H9 (cell line): ENCODE measurements around the gene AMPH. TPM values are rescaled to one million over a fixed set of nuclear protein-coding genes. Genes with fewer than 3 reads are reported as not detected.

ENCODE experiments used
- DNase-seq: peaks from one replicate; pipeline ENCODE4 v3.0.0-alpha.2; 2017
- H2AFZ ChIP-seq: one replicate; pipeline ENCODE4 v1.6.1; 2013; ENCODE audit warnings: mild to moderate bottlenecking, low read length, control low read depth, moderate library complexity
- H2AK5ac ChIP-seq: 2 replicates; pipeline ENCODE4 v1.6.1; 2013; ENCODE audit warnings: low read length, control low read depth, mixed read lengths; ENCODE audit not compliant: insufficient read length
- H2BK120ac ChIP-seq: one replicate; pipeline ENCODE4 v1.6.1; 2013; ENCODE audit warnings: low read depth, mild to moderate bottlenecking, low read length, control low read depth, inconsistent platforms; ENCODE audit not compliant: poor library complexity, severe bottlenecking
- H2BK12ac ChIP-seq: 2 replicates; pipeline ENCODE4 v1.6.1; 2013; ENCODE audit warnings: low read length, control low read depth, mixed read lengths, low read depth; ENCODE audit not compliant: insufficient read length
- H2BK15ac ChIP-seq: 2 replicates; pipeline ENCODE4 v1.6.1; 2013; ENCODE audit warnings: low read depth, low read length, control low read depth
- H2BK20ac ChIP-seq: one replicate; pipeline ENCODE4 v1.6.1; 2013; ENCODE audit warnings: low read depth, mild to moderate bottlenecking, low read length, control low read depth, inconsistent platforms; ENCODE audit not compliant: poor library complexity, severe bottlenecking
- H2BK5ac ChIP-seq: 2 replicates; pipeline ENCODE4 v1.6.1; 2013; ENCODE audit warnings: low read length, control low read depth, mixed read lengths; ENCODE audit not compliant: insufficient read length
- H3K14ac ChIP-seq: 2 replicates; pipeline ENCODE4 v1.6.1; 2013; ENCODE audit warnings: low read length, control low read depth; ENCODE audit not compliant: insufficient read depth
- H3K18ac ChIP-seq: 2 replicates; pipeline ENCODE4 v1.6.1; 2013; ENCODE audit warnings: low read depth, mild to moderate bottlenecking, mixed read lengths, low read length, control low read depth; ENCODE audit not compliant: insufficient read length
- H3K23ac ChIP-seq: 2 replicates; pipeline ENCODE4 v1.6.1; 2013; ENCODE audit warnings: low read length, control low read depth, mixed read lengths, low read depth; ENCODE audit not compliant: insufficient read length
- H3K23me2 ChIP-seq: 2 replicates; pipeline ENCODE4 v1.6.1; 2013; ENCODE audit warnings: low read depth, mild to moderate bottlenecking, mixed read lengths, low read length, control low read depth; ENCODE audit not compliant: insufficient read length, poor library complexity, severe bottlenecking
- H3K27ac ChIP-seq: 2 replicates; pipeline ENCODE4 v1.5.1; 2013; ENCODE audit warnings: low read length, control low read depth, mixed read lengths, low read depth; ENCODE audit not compliant: insufficient read length
- H3K27me3 ChIP-seq: 2 replicates; pipeline ENCODE4 v1.6.1; 2013; ENCODE audit warnings: low read length, control low read depth, inconsistent platforms; ENCODE audit not compliant: insufficient read depth
- H3K4ac ChIP-seq: 2 replicates; pipeline ENCODE4 v1.6.1; 2013; ENCODE audit warnings: low read depth, mild to moderate bottlenecking, control low read depth, inconsistent platforms, low read length, moderate library complexity
- H3K4me1 ChIP-seq: 2 replicates; pipeline ENCODE4 v1.6.1; 2013; ENCODE audit warnings: low read length, control low read depth, inconsistent platforms; ENCODE audit not compliant: insufficient read depth
- H3K4me2 ChIP-seq: 2 replicates; pipeline ENCODE4 v1.6.1; 2013; ENCODE audit warnings: low read length, control low read depth, mixed read lengths; ENCODE audit not compliant: insufficient read length, insufficient read depth
- H3K56ac ChIP-seq: 2 replicates; pipeline ENCODE4 v1.6.1; 2013; ENCODE audit warnings: low read depth, mild to moderate bottlenecking, mixed read lengths, low read length, control low read depth; ENCODE audit not compliant: insufficient read length
- H3K79me1 ChIP-seq: 2 replicates; pipeline ENCODE4 v1.6.1; 2013; ENCODE audit warnings: low read depth, mild to moderate bottlenecking, moderate library complexity, low read length, control low read depth, inconsistent platforms; ENCODE audit not compliant: insufficient read depth, poor library complexity, severe bottlenecking
- H3K79me2 ChIP-seq: 2 replicates; pipeline ENCODE4 v1.6.1; 2013; ENCODE audit warnings: low read length, control low read depth, inconsistent platforms; ENCODE audit not compliant: insufficient read depth
- H3K9ac ChIP-seq: 2 replicates; pipeline ENCODE4 v1.6.1; 2013; ENCODE audit warnings: low read length, control low read depth, mixed read lengths; ENCODE audit not compliant: insufficient read length; ENCODE audit errors: extremely low read depth
- H3K9me3 ChIP-seq: one replicate; pipeline ENCODE4 v1.6.1; 2013; ENCODE audit warnings: low read depth, low read length, inconsistent platforms; ENCODE audit not compliant: control insufficient read depth
- H3T11ph ChIP-seq: one replicate; pipeline ENCODE4 v1.6.1; 2013; ENCODE audit warnings: mild to moderate bottlenecking, low read length, control low read depth, inconsistent platforms
- H4K20me1 ChIP-seq: one replicate; pipeline ENCODE4 v1.6.1; 2013; ENCODE audit not compliant: control insufficient read depth, insufficient read length, insufficient read depth
- H4K5ac ChIP-seq: 2 replicates; pipeline ENCODE4 v1.6.1; 2013; ENCODE audit warnings: low read depth, mild to moderate bottlenecking, mixed read lengths, low read length, control low read depth; ENCODE audit not compliant: insufficient read length
- H4K8ac ChIP-seq: replicated peaks from 2 replicates; pipeline ENCODE4 v1.6.1; 2013; ENCODE audit warnings: low read length, control low read depth, mixed read lengths, low read depth; ENCODE audit not compliant: insufficient read length
- H4K91ac ChIP-seq: 2 replicates; pipeline ENCODE4 v1.6.1; 2013; ENCODE audit warnings: low read depth, mild to moderate bottlenecking, moderate library complexity, mixed read lengths, low read length, control low read depth; ENCODE audit not compliant: insufficient read length
- H3K27ac Mint-ChIP-seq, 3 experiments: 2 replicates in 2 of 3; 3 replicates in 1 of 3; pipeline ENCODE4 v1.8.0; 2020 to 2021; ENCODE audit warnings: mixed read lengths in 3 of 3, mild to moderate bottlenecking in 1 of 3, moderate library complexity in 1 of 3
- H3K27me3 Mint-ChIP-seq: 2 replicates; pipeline ENCODE4 v1.8.0; 2021; ENCODE audit warnings: low read depth, mild to moderate bottlenecking, moderate library complexity, mixed read lengths
- H3K36me3 Mint-ChIP-seq, 3 experiments: 2 replicates in 2 of 3; 3 replicates in 1 of 3; pipeline ENCODE4 v1.8.0; 2020 to 2021; ENCODE audit warnings: low read depth in 3 of 3, mixed read lengths in 3 of 3; ENCODE audit not compliant: insufficient read depth in 1 of 3
- H3K4me1 Mint-ChIP-seq, 2 experiments: 2 replicates each; pipeline ENCODE4 v1.8.0; 2020; ENCODE audit warnings: mixed read lengths in 2 of 2
- H3K4me3 Mint-ChIP-seq, 2 experiments: 2 replicates in 1 of 2; 3 replicates in 1 of 2; pipeline ENCODE4 v1.8.0; 2020 to 2021; ENCODE audit warnings: mild to moderate bottlenecking in 2 of 2, mixed read lengths in 2 of 2, moderate library complexity in 1 of 2
- H3K9me3 Mint-ChIP-seq, 2 experiments: 2 replicates in 1 of 2; 3 replicates in 1 of 2; pipeline ENCODE4 v1.8.0; 2020; ENCODE audit warnings: mild to moderate bottlenecking in 2 of 2, mixed read lengths in 2 of 2, moderate library complexity in 1 of 2
- CTCF ChIP-seq: fragments of 200-600 bp; sonication (generic); conservative IDR thresholded peaks from 3 replicates; pipeline ENCODE4 v1.8.0; 2021; ENCODE audit warnings: antibody characterized with exemption, mild to moderate bottlenecking
- WGBS: extraction: QIAGEN DNeasy Blood & Tissue Kit; methylation state at CpG from one replicate; pipeline ENCODE4 v1.1.7; 2013; ENCODE audit warnings: missing lambda C conversion rate, low lambda C conversion rate, mixed read lengths; ENCODE audit not compliant: insufficient read length; ENCODE audit errors: extremely low coverage; 5-methylcytosine and 5-hydroxymethylcytosine counted together
- total RNA-seq: library from RNA; stranded (reverse); gene quantifications from 2 replicates; pipeline ENCODE4 v1.2.1, GENCODE V29; 2021

Gene AMPH
- total RNA-seq, 1 experiment from 2014 or later, result 4.8 TPM

- no peak for DNase-seq
These were observed 168.4 kb downstream of the AMPH start for GRCh38 chr7:38462819-38463218.

More at GRCh38 chr7:38462819-38463218, 168.4 kb downstream of the AMPH start:
- H3K56ac ChIP-seq, result no peak overlapping the region
- H3K9me3 ChIP-seq, result no peaks in the 10 kb centered on the region
- no peak overlapping the region for H3K14ac ChIP-seq
- no peaks in the 10 kb centered on the region for H3K36me3 Mint-ChIP-seq
- no peak overlapping the region for H2BK120ac ChIP-seq
- no peaks in the 10 kb centered on the region for H3K79me2 ChIP-seq
- H3K4me1 Mint-ChIP-seq, result no peaks in the 10 kb centered on the region
- no peak overlapping the region for H3K4me3 Mint-ChIP-seq
- no peak overlapping the region for H3K27ac ChIP-seq
- H3K23me2 ChIP-seq, result no peaks in the 10 kb centered on the region
- TF ChIP-seq CTCF, result no peak
- H3K18ac ChIP-seq, result no peak overlapping the region
- H4K8ac ChIP-seq, result no peak overlapping the region
- no peak overlapping the region for H2BK12ac ChIP-seq
- no peak overlapping the region for H2AFZ ChIP-seq
- no peaks in the 10 kb centered on the region for H3K27me3 ChIP-seq
- no peak overlapping the region for H3K4ac ChIP-seq
- H2BK20ac ChIP-seq, result no peak overlapping the region
- no peak overlapping the region for H3K27ac Mint-ChIP-seq
- H3K4me1 ChIP-seq, result no peaks in the 10 kb centered on the region
- H4K91ac ChIP-seq, result no peak overlapping the region
- H4K5ac ChIP-seq, result no peak overlapping the region
- no peak overlapping the region for H3K9ac ChIP-seq
- H3K27me3 Mint-ChIP-seq, result 0 out of 2 replicates have a peak, but pooled peaks cover 3% of the 10 kb centered on the region
- H3K9me3 Mint-ChIP-seq, result no peaks in the 10 kb centered on the region
- H3K4me2 ChIP-seq, result no peak overlapping the region
- H3T11ph ChIP-seq, result no peak overlapping the region
- no peaks in the 10 kb centered on the region for H4K20me1 ChIP-seq
- H2AK5ac ChIP-seq, result no peak overlapping the region
- H3K79me1 ChIP-seq, result no peaks in the 10 kb centered on the region
- H2BK5ac ChIP-seq, result no peak overlapping the region
- WGBS, result no CpG with 5 or more reads among the region's 11 CpGs
- no peak overlapping the region for H3K23ac ChIP-seq
- H2BK15ac ChIP-seq, result no peak overlapping the region
